ENCODE results near the gene NALCN.

NALCN gene

GRCh38 chr13:101017123-101017872 lies 399.0 kb downstream of the NALCN start:
- no peak overlapping the region for H3K4me3 ChIP-seq (ENCODE audit: low read length)
- DNase-seq (ENCODE audit: low read depth), result no peak
- TF ChIP-seq CTCF (conservative IDR thresholded peaks at IDR 0.05; ENCODE audit: low read depth, low read length), result no peak

GRCh38 chr13:101016475-101016874 lies 399.8 kb downstream of the NALCN start:
- DNase-seq (ENCODE audit: low read depth), result no peak
- no peak for TF ChIP-seq CTCF (conservative IDR thresholded peaks at IDR 0.05; ENCODE audit: low read depth, low read length)
- H3K4me3 ChIP-seq (ENCODE audit: low read length), result no peak overlapping the region

- no peak overlapping the region for H3K4me3 ChIP-seq (ENCODE audit: low read length)
- DNase-seq (ENCODE audit: low read depth), result no peak
- no peak for TF ChIP-seq CTCF (conservative IDR thresholded peaks at IDR 0.05; ENCODE audit: low read depth, low read length)
Measured at GRCh38 chr13:101013245-101013644, 403.1 kb downstream of the NALCN start.

- TF ChIP-seq CTCF (conservative IDR thresholded peaks at IDR 0.05; ENCODE audit: low read depth, low read length), result no peak
- no peak for DNase-seq (ENCODE audit: low read depth)
- no peak overlapping the region for H3K4me3 ChIP-seq (ENCODE audit: low read length)
Measured at GRCh38 chr13:101010100-101010499, 406.2 kb downstream of the NALCN start.

- no peak for DNase-seq (ENCODE audit: low read depth)
- TF ChIP-seq CTCF (conservative IDR thresholded peaks at IDR 0.05; ENCODE audit: low read depth, low read length), result no peak
- no peak overlapping the region for H3K4me3 ChIP-seq (ENCODE audit: low read length)
Measured at GRCh38 chr13:101007245-101007644, 409.1 kb downstream of the NALCN start.
